HepG2 (cell line): ENCODE data around the gene RPS19BP1. TPM values are rescaled to one million over a fixed set of nuclear protein-coding genes. Genes with fewer than 3 reads are reported as not detected.

Source experiments
- CEBPB ChIP-seq: IDR thresholded peaks from 2 replicates; pipeline ENCODE4 v1.6.1; 2011; ENCODE audit warnings: low read depth, low read length, improper control_type of control experiment, borderline replicate concordance
- GZF1 ChIP-seq: sonication (generic); formaldehyde crosslinking; IDR thresholded peaks from 2 replicates; pipeline ENCODE4 v1.5.1; 2020; ENCODE audit warnings: mild to moderate bottlenecking, missing genetic modification reagents
- HOXA5 ChIP-seq: sonication (generic); formaldehyde crosslinking; IDR thresholded peaks from 2 replicates; pipeline ENCODE4 v1.4.0; 2020; ENCODE audit warnings: missing genetic modification reagents
- KDM5A ChIP-seq: fragments of 200-600 bp; sonication (generic); IDR thresholded peaks from 2 replicates; pipeline ENCODE4 v1.7.0; 2018; ENCODE audit warnings: antibody characterized with exemption, mild to moderate bottlenecking, low read length, borderline replicate concordance
- MAF1 ChIP-seq: sonication (generic); formaldehyde crosslinking; IDR thresholded peaks from 2 replicates; pipeline ENCODE4 v1.5.0; 2020; ENCODE audit warnings: missing genetic modification reagents, borderline replicate concordance
- POGK ChIP-seq: sonication (generic); formaldehyde crosslinking; conservative IDR thresholded peaks from 2 replicates; pipeline ENCODE4 v1.8.0; 2022; ENCODE audit warnings: mild to moderate bottlenecking, moderate library complexity, missing genetic modification reagents
- SIX1 ChIP-seq: sonication (generic); formaldehyde crosslinking; IDR thresholded peaks from 2 replicates; pipeline ENCODE4 v1.4.0; 2020; ENCODE audit warnings: missing genetic modification reagents, borderline replicate concordance
- SNAPC5 ChIP-seq: sonication (generic); formaldehyde crosslinking; IDR thresholded peaks from 2 replicates; pipeline ENCODE4 v1.8.1; 2023; ENCODE audit warnings: mild to moderate bottlenecking, missing genetic modification reagents, borderline replicate concordance
- STAG1 ChIP-seq: sonication (generic); formaldehyde crosslinking; IDR thresholded peaks from 2 replicates; pipeline ENCODE4 v1.4.0; 2020; ENCODE audit warnings: missing genetic modification reagents
- TIGD3 ChIP-seq: sonication (generic); formaldehyde crosslinking; IDR thresholded peaks from 2 replicates; pipeline ENCODE4 v1.5.1; 2020; ENCODE audit warnings: mild to moderate bottlenecking, missing genetic modification reagents, borderline replicate concordance
- ZMYM2 ChIP-seq: sonication (generic); formaldehyde crosslinking; IDR thresholded peaks from 2 replicates; pipeline ENCODE4 v1.8.0; 2022; ENCODE audit warnings: mild to moderate bottlenecking, missing genetic modification reagents
- ZNF121 ChIP-seq: sonication (generic); formaldehyde crosslinking; IDR thresholded peaks from 2 replicates; pipeline ENCODE4 v1.5.0; 2020; ENCODE audit warnings: mild to moderate bottlenecking, missing genetic modification reagents
- ZNF503 ChIP-seq: sonication (generic); formaldehyde crosslinking; IDR thresholded peaks from 2 replicates; pipeline ENCODE4 v1.4.0; 2020; ENCODE audit warnings: missing genetic modification reagents
- ZNF513 ChIP-seq: sonication (generic); formaldehyde crosslinking; conservative IDR thresholded peaks from 2 replicates; pipeline ENCODE4 v1.5.0; 2020; ENCODE audit warnings: missing genetic modification reagents
- ZSCAN9 ChIP-seq: IDR thresholded peaks from 2 replicates; pipeline ENCODE4 v1.6.1; 2016; ENCODE audit warnings: borderline replicate concordance
- polyA plus RNA-seq, 8 experiments: library from polyadenylated mRNA; depleted of rRNA in 3 of 8; stranded (reverse) in 7 of 8; unstranded in 1 of 8; fragments of >200 nt; fragmentation: Illumina TruSeq in 4 of 8; extraction: Trizol in 4 of 8; gene quantifications; 2 replicates each; pipeline versions ENCODE4 v1.2.1 to v1.2.3, GENCODE V29; 2011 to 2016; ENCODE audit warnings: low read depth in 4 of 8, missing spikeins in 1 of 8, mixed read lengths in 1 of 8; ENCODE audit not compliant: insufficient read depth in 1 of 8
- total RNA-seq, 5 experiments: library from RNA; depleted of rRNA; stranded (reverse); fragments of >200 nt; fragmentation: Illumina TruSeq; extraction: Trizol; gene quantifications; 2 replicates each; pipeline ENCODE4 v1.2.3, GENCODE V29; 2016; ENCODE audit warnings: low read depth in 1 of 5

RPS19BP1 gene
- total and polyA plus RNA-seq, 2 of the 13 experiments (the other 11 are each of a cell fraction or from before 2014, with no cell fraction given): 44.3 to 81.3 TPM

GRCh38 chr22:39532215-39533073 lies at the start of gene RPS19BP1 (continued):
- TF ChIP-seq STAG1 (CRISPR knock-in tag) (0 out of 2 replicates have a peak, but pooled peaks have one; percentile 3), TIGD3 (CRISPR knock-in tag) (no peak), MAF1 (CRISPR knock-in tag) (peak; percentile 78; the same call in 1 of the 2 replicates), ZNF121 (CRISPR knock-in tag) (no peak), HOXA5 (CRISPR knock-in tag) (peak; percentile 77), ZNF503 (CRISPR knock-in tag) (0 out of 2 replicates have a peak, but pooled peaks have one; percentile 45), POGK (peak; percentile 66; the same call in 1 of the 2 replicates), ZSCAN9 (CRISPR knock-in tag) (peak; percentile 75; the same call in 1 of the 2 replicates), ZMYM2 (CRISPR knock-in tag) (0 out of 2 replicates have a peak, but pooled peaks have one; percentile 31), KDM5A (peak; percentile 62; the same call in 1 of the 2 replicates), SNAPC5 (CRISPR knock-in tag) (no peak), GZF1 (CRISPR knock-in tag) (no peak), SIX1 (CRISPR knock-in tag) (peak; percentile 84; the same call in 1 of the 2 replicates), ZNF513 (CRISPR knock-in tag) (no peak), CEBPB (peak; percentile 93)
